H1 (cell line): ENCODE measurements around the gene NFIC. TPM values are rescaled to one million over a fixed set of nuclear protein-coding genes. Genes with fewer than 3 reads are reported as not detected.

Source experiments
- CTCF ChIA-PET: fragments of 300-600 bp; sonication (Branson Sonifier 250); formaldehyde crosslinking; loops from one replicate; lab custom pipeline; 2021; ENCODE audit not compliant: partially characterized antibody; lab: Charles Lee
- POLR2A ChIA-PET: fragments of 300-600 bp; sonication (Branson Sonifier 250); formaldehyde crosslinking; loops from one replicate; lab custom pipeline; 2021; ENCODE audit warnings: inconsistent platforms; ENCODE audit not compliant: partially characterized antibody; lab: Charles Lee
- DNase-seq, 2 experiments: peaks; one replicate each; pipeline versions ENCODE4 v3.0.0 to v3.0.0-alpha.2; 2010 to 2022; ENCODE audit warnings: low spot score in 2 of 2, low read depth in 1 of 2, mixed read lengths in 1 of 2
- FAIRE-seq: peaks from 2 replicates; lab custom pipeline; 2011; peaks lifted over from hg19 to GRCh38; lab: Jason Lieb, UNC
- H2AFZ ChIP-seq: 2 replicates; pipeline ENCODE4 v1.8.1; 2012; ENCODE audit warnings: low read length, inconsistent platforms
- H2AK5ac ChIP-seq: 2 replicates; pipeline ENCODE4 v1.6.1; 2013; ENCODE audit warnings: low read depth, low read length
- H2BK120ac ChIP-seq: replicated peaks from 2 replicates; pipeline ENCODE3; 2013; ENCODE audit warnings: low read depth, low read length, inconsistent platforms
- H2BK12ac ChIP-seq: 2 replicates; pipeline ENCODE4 v1.6.1; 2013; ENCODE audit warnings: low read depth, low read length
- H2BK15ac ChIP-seq: 2 replicates; pipeline ENCODE4 v1.6.1; 2013; ENCODE audit warnings: low read length
- H2BK20ac ChIP-seq: 2 replicates; pipeline ENCODE4 v1.6.1; 2013; ENCODE audit warnings: low read length
- H2BK5ac ChIP-seq: 2 replicates; pipeline ENCODE4 v1.6.1; 2013; ENCODE audit warnings: low read depth, low read length
- H3K14ac ChIP-seq: 2 replicates; pipeline ENCODE4 v1.6.1; 2013; ENCODE audit warnings: inconsistent platforms; ENCODE audit not compliant: insufficient read length
- H3K18ac ChIP-seq: 2 replicates; pipeline ENCODE4 v1.6.1; 2013; ENCODE audit warnings: low read length; ENCODE audit errors: extremely low read depth
- H3K23ac ChIP-seq: 2 replicates; pipeline ENCODE4 v1.6.1; 2013; ENCODE audit warnings: inconsistent platforms; ENCODE audit not compliant: insufficient read length
- H3K23me2 ChIP-seq: 2 replicates; pipeline ENCODE4 v1.6.1; 2013; ENCODE audit warnings: low read depth, low read length
- H3K27ac ChIP-seq: 2 replicates; pipeline ENCODE4 v1.6.1; 2011; ENCODE audit warnings: low read depth, low read length, inconsistent platforms
- H3K27me3 ChIP-seq, 4 experiments: replicated peaks in 1 of 4; 1 replicate in 1 of 4; 2 replicates in 3 of 4; pipeline versions ENCODE4 v1.6.1 to v1.8.1; 2011 to 2013; ENCODE audit warnings: low read length in 3 of 4, mild to moderate bottlenecking in 3 of 4, inconsistent platforms in 2 of 4, mixed read lengths in 2 of 4, moderate library complexity in 1 of 4; ENCODE audit not compliant: control insufficient read depth in 3 of 4, insufficient read depth in 3 of 4; ENCODE audit errors: extremely low read depth in 1 of 4
- H3K36me3 ChIP-seq, 4 experiments: 2 replicates each; pipeline versions ENCODE4 v1.6.1 to v1.8.1; 2011 to 2013; ENCODE audit warnings: mild to moderate bottlenecking in 4 of 4, low read length in 3 of 4, moderate library complexity in 2 of 4, control low read depth in 1 of 4, inconsistent platforms in 1 of 4; ENCODE audit not compliant: insufficient read depth in 4 of 4, control insufficient read depth in 2 of 4
- H3K4ac ChIP-seq: replicated peaks from 2 replicates; pipeline ENCODE3; 2013; ENCODE audit warnings: low read length, low read depth, mixed read lengths, inconsistent platforms; ENCODE audit not compliant: insufficient read length
- H3K4me1 ChIP-seq, 4 experiments: replicated peaks in 1 of 4; 1 replicate in 1 of 4; 2 replicates in 3 of 4; pipeline versions ENCODE4 v1.6.1 to v1.8.1; 2011 to 2013; ENCODE audit warnings: low read length in 3 of 4, inconsistent platforms in 2 of 4, mixed read lengths in 1 of 4; ENCODE audit not compliant: insufficient read depth in 4 of 4, control insufficient read depth in 3 of 4
- H3K4me2 ChIP-seq, 2 experiments: 2 replicates each; pipeline versions ENCODE4 v1.6.1 to v1.8.1; 2011 to 2013; ENCODE audit warnings: low read depth in 2 of 2, low read length in 2 of 2, control low read depth in 1 of 2, inconsistent platforms in 1 of 2, mild to moderate bottlenecking in 1 of 2; ENCODE audit not compliant: insufficient read depth in 1 of 2
- H3K4me3 ChIP-seq, 4 experiments: fragments of 200-600, 300-600 bp in 1 of 4; sonication (generic), shearing (Covaris generic), sonication (Bioruptor Twin) in 1 of 4; 2 replicates each; pipeline versions ENCODE4 v1.5.1 to v1.8.1; 2011 to 2016; ENCODE audit warnings: low read length in 4 of 4, low read depth in 3 of 4, control low read depth in 2 of 4, inconsistent platforms in 2 of 4, mild to moderate bottlenecking in 2 of 4, mixed read lengths in 1 of 4, moderate library complexity in 1 of 4; ENCODE audit not compliant: insufficient read depth in 2 of 4; ENCODE audit errors: extremely low read depth in 1 of 4
- H3K56ac ChIP-seq: replicated peaks from 2 replicates; pipeline ENCODE3; 2013; ENCODE audit warnings: low read depth, mild to moderate bottlenecking, mixed read lengths, low read length, inconsistent platforms; ENCODE audit not compliant: insufficient read length
- H3K79me1 ChIP-seq: 2 replicates; pipeline ENCODE4 v1.6.1; 2013; ENCODE audit warnings: low read depth, low read length, control low read depth
- H3K79me2 ChIP-seq, 2 experiments: 2 replicates each; pipeline versions ENCODE4 v1.6.1 to v1.8.1; 2012 to 2013; ENCODE audit warnings: low read length in 2 of 2, mild to moderate bottlenecking in 2 of 2, inconsistent platforms in 1 of 2; ENCODE audit not compliant: insufficient read depth in 2 of 2, control insufficient read depth in 1 of 2
- H3K9ac ChIP-seq, 4 experiments: replicated peaks in 1 of 4; 1 replicate in 1 of 4; 2 replicates in 3 of 4; pipeline versions ENCODE4 v1.6.1 to v1.8.1; 2011 to 2013; ENCODE audit warnings: low read depth in 3 of 4, low read length in 3 of 4, control low read depth in 2 of 4, mild to moderate bottlenecking in 2 of 4, moderate library complexity in 2 of 4, inconsistent platforms in 1 of 4; ENCODE audit errors: extremely low read depth in 1 of 4
- H3K9me3 ChIP-seq, 2 experiments: 2 replicates each; pipeline versions ENCODE4 v1.6.1 to v1.8.1; 2012 to 2013; ENCODE audit warnings: mild to moderate bottlenecking in 2 of 2, moderate library complexity in 2 of 2, control low read depth in 1 of 2, inconsistent platforms in 1 of 2, low read depth in 1 of 2, low read length in 1 of 2, mixed read lengths in 1 of 2; ENCODE audit not compliant: insufficient read depth in 2 of 2
- H4K20me1 ChIP-seq, 2 experiments: replicated peaks in 1 of 2; 2 replicates each; pipeline versions ENCODE3 to v1.8.1; 2011 to 2013; ENCODE audit warnings: inconsistent platforms in 2 of 2, low read length in 2 of 2, mild to moderate bottlenecking in 1 of 2; ENCODE audit not compliant: insufficient read depth in 2 of 2, control insufficient read depth in 1 of 2
- H4K5ac ChIP-seq: 2 replicates; pipeline ENCODE4 v1.6.1; 2013; ENCODE audit warnings: low read length, low read depth, mixed read lengths, inconsistent platforms; ENCODE audit not compliant: insufficient read length
- H4K8ac ChIP-seq: 2 replicates; pipeline ENCODE4 v1.8.0; 2013; ENCODE audit warnings: mild to moderate bottlenecking, moderate library complexity, low read length, inconsistent platforms; ENCODE audit not compliant: insufficient read depth; ENCODE audit errors: extremely low read depth
- H4K91ac ChIP-seq: replicated peaks from 2 replicates; pipeline ENCODE3; 2013; ENCODE audit warnings: low read length, mixed read lengths, inconsistent platforms; ENCODE audit not compliant: insufficient read length
- TBP ChIP-seq: IDR thresholded peaks from 2 replicates; pipeline ENCODE4 v1.6.1; 2011; ENCODE audit warnings: low read depth, low read length, improper control_type of control experiment
- TCF12 ChIP-seq: IDR thresholded peaks from 2 replicates; pipeline ENCODE4 v1.6.1; 2011; ENCODE audit warnings: low read depth, mild to moderate bottlenecking, low read length
- WGBS, 2 experiments: shearing (Covaris generic) in 1 of 2; methylation state at CpG; one replicate each; pipeline versions ENCODE4 v1.1.6 to v1.1.7; 2013 to 2015; ENCODE audit warnings: low lambda C conversion rate in 2 of 2, mixed read lengths in 2 of 2, inconsistent platforms in 1 of 2, low coverage in 1 of 2, missing lambda C conversion rate in 1 of 2; ENCODE audit not compliant: insufficient replicate concordance in 2 of 2, insufficient coverage in 1 of 2, insufficient read length in 1 of 2; ENCODE audit errors: extremely low coverage in 1 of 2, missing lambda C conversion rate in 1 of 2; 5-methylcytosine and 5-hydroxymethylcytosine counted together
- polyA plus RNA-seq, 7 experiments: library from polyadenylated mRNA; depleted of rRNA in 3 of 7; stranded (reverse) in 5 of 7; unstranded in 2 of 7; fragments of >200 nt in 5 of 7; fragments of 200-250 nt in 2 of 7; gene quantifications; 1 replicate in 5 of 7; 2 replicates in 1 of 7; 4 replicates in 1 of 7; pipeline versions ENCODE4 v1.2.1 to v1.2.3, GENCODE V29; 2011 to 2013; ENCODE audit warnings: missing spikeins in 2 of 7, mixed read lengths in 2 of 7
- total RNA-seq: library from RNA; stranded (reverse); fragmentation: NEBNext Ultra II Directional; extraction: Animal tissue kit (Norgen Biotek cat#: 25700); gene quantifications from 2 replicates; pipeline ENCODE4 v1.2.1, GENCODE V29; 2021

The NFIC gene
- total and polyA plus RNA-seq, 2 of the 8 experiments (the other 6 are each of a cell fraction or from before 2014, with no cell fraction given), result 0.56 to 3.2 TPM

DNA sequence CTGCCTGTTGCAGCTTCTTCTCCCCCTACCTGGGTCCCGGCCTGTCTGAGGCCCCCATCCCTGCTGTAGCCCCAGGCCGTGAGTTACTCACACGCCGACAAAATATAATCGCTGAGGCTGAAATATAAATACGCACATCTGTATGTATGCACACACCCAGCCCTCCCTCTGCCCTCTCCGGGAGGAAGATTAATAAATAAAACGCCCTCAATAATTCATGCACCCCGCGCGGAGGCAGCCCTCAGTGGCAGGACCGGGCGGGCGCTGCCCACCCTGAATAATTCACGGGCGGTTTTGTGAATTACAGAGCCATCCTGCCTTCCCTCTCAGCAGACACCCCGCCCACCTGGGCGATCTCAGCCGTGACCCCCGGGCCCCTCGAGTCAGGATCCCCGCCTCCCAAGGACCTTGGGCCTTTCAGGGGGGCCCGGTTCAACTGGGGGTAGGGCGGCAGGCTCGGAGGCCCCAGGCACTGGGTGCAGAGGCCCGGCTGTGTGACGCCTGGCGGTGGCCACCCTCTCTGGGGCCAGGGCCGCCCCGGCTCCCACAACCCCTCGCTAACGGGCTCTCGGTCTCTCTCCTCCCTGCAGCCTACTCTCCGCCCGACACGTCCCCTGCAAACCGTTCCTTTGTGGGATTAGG is 89.7 kb downstream of the NFIC start:
- 86% methylated on average over 16 of the region's 37 CpGs; no CpG with 5 or more reads in 1 of the 2 experiments for WGBS, 2 experiments
- Histone ChIP-seq H2AK5ac (no peak overlapping the region), H4K20me1 (peaks cover 3 to 7% of the 10 kb centered on the region in 2 experiments), H3K27ac (no peak overlapping the region), H3K79me1 (no peaks in the 10 kb centered on the region), H2BK20ac (no peak overlapping the region), H3K79me2 (no peaks in the 10 kb centered on the region), H4K91ac (no peak overlapping the region), H2AFZ (no peak overlapping the region), H3K56ac (no peak overlapping the region), H3K36me3 (no peaks in the 10 kb centered on the region), H2BK120ac (no peak overlapping the region), H3K18ac (no peak overlapping the region), H4K8ac (no peak overlapping the region), H3K23ac (no peak overlapping the region), H3K4ac (no peak overlapping the region), H3K14ac (no peak overlapping the region), H3K9ac (no peak overlapping the region), H3K9me3 (no peaks in the 10 kb centered on the region), H3K27me3 (peaks cover 6 to 32% (median 24%) of the 10 kb centered on the region in 4 experiments), H2BK12ac (no peak overlapping the region), H2BK15ac (no peak overlapping the region), H2BK5ac (no peak overlapping the region), H3K4me3 (no peak overlapping the region), H3K4me1 (peaks cover 0 to 24% (median 9%) of the 10 kb centered on the region in 4 experiments; a peak in 6 of 7 replicates), H3K23me2 (peaks cover 4% of the 10 kb centered on the region; the same call in 1 of the 2 replicates), H3K4me2 (no peak overlapping the region), H4K5ac (no peak overlapping the region)
- ChIA-PET POLR2A (no interaction called here), CTCF (interaction anchor here (0.7 kb wide), 1 partner anchor 95 kb away, joined by 3 read pairs; no protein-coding TSS in a partner anchor)
- no peak for FAIRE-seq
- no peak for DNase-seq
- TF ChIP-seq TBP (0 out of 2 replicates have a peak, but pooled peaks have one; percentile 15), TCF12 (no peak)
